ENCODE data around the gene ZSCAN23. TPM values are rescaled to one million over a fixed set of nuclear protein-coding genes. Genes with fewer than 3 reads are reported as not detected.

ZSCAN23 gene
- total and polyA plus RNA-seq, 9 of the 15 experiments (the other 6 are each of a cell fraction or from before 2014, with no cell fraction given), result 0.05 to 0.29 (median 0.21) TPM; not detected in 1

GRCh38 chr6:28393912-28394662 lies 49.2 kb downstream of the ZSCAN23 start (continued):
- no peak for TF ChIP-seq ZNF133 (CRISPR knock-in tag; IDR thresholded peaks at IDR 0.05)
- TF ChIP-seq ATF4 (CRISPR knock-in tag; IDR thresholded peaks at IDR 0.05), result no peak
- TF ChIP-seq MAFG (tag; conservative IDR thresholded peaks at IDR 0.05), result 0 out of 2 replicates have a peak, but pooled peaks have one; percentile 28
- no peak for TF ChIP-seq CHD1 (IDR thresholded peaks at IDR 0.05; ENCODE audit: low read length)

- no peak for ATAC-seq
- TF ChIP-seq ZNF239 (CRISPR knock-in tag; IDR thresholded peaks at IDR 0.05), result peak; percentile 85; the same call in 1 of the 2 replicates
- TF ChIP-seq ZKSCAN8 (CRISPR knock-in tag; IDR thresholded peaks at IDR 0.05), result no peak
- peak; percentile 85 for TF ChIP-seq ZNF75A (CRISPR knock-in tag; IDR thresholded peaks at IDR 0.05)
- TF ChIP-seq ZNF280B (CRISPR knock-in tag; IDR thresholded peaks at IDR 0.05), result peak; percentile 73; the same call in 1 of the 2 replicates
- no peak for TF ChIP-seq STAT5A (IDR thresholded peaks at IDR 0.05; ENCODE audit: borderline replicate concordance, low read length)
- TF ChIP-seq TEAD2 (tag; IDR thresholded peaks at IDR 0.05), result 0 out of 2 replicates have a peak, but pooled peaks have one; percentile 12
- 0 out of 2 replicates have a peak, but pooled peaks have one; percentile 23 for TF ChIP-seq ZFX (CRISPR knock-in tag; IDR thresholded peaks at IDR 0.05)
- H3K36me3 ChIP-seq (ENCODE audit: control insufficient read depth, insufficient read depth, low read length), result peaks cover 96% of the 10 kb centered on the region
- H3K4me1 ChIP-seq (replicated peaks in 1 of 2; ENCODE audit: control insufficient read depth in 2 of 2, insufficient read depth in 2 of 2, low read length in 2 of 2), result peaks cover 0 to 3% of the 10 kb centered on the region in 2 experiments; a peak in 2 of 5 replicates
- no peak overlapping the region for H3K9ac ChIP-seq (ENCODE audit: insufficient read depth in 1 of 2, low read depth in 2 of 2, low read length in 2 of 2)
- H3K27ac ChIP-seq (ENCODE audit: extremely low read depth, low read depth, low read length), result no peak overlapping the region
- H3K27me3 ChIP-seq (ENCODE audit: control insufficient read depth in 2 of 2, insufficient read depth in 2 of 2, low read length in 2 of 2), result no peaks in the 10 kb centered on the region
- ChIA-PET POLR2A (no interaction called here), CTCF (ENCODE audit: low intra/inter-chr PET ratio) (no interaction called here)
- no peaks in the 10 kb centered on the region for H4K20me1 ChIP-seq (replicated peaks; ENCODE audit: control insufficient read depth, insufficient read depth, low read length)
- peaks cover 86% of the 10 kb centered on the region for H3K79me2 ChIP-seq (ENCODE audit: control insufficient read depth, insufficient read depth, low read length)
- no peak overlapping the region for H2AFZ ChIP-seq (ENCODE audit: low read depth, low read length)
- no peaks in the 10 kb centered on the region for H3K9me1 ChIP-seq (ENCODE audit: control insufficient read depth, insufficient read depth, low read length)
- H3K4me2 ChIP-seq (ENCODE audit: insufficient read depth, low read length), result no peak overlapping the region
- FAIRE-seq, result no peak
- H3K4me3 ChIP-seq, result no peak overlapping the region
- 97% methylated on average over 8 of the region's 8 CpGs for WGBS (ENCODE audit: insufficient coverage, low coverage, missing lambda C conversion rate)
- intact Hi-C loops (cut with micrococcal nuclease) (no loop called here), in situ Hi-C loops (cut with MboI) (no loop called here)
- no peak for DNase-seq (ENCODE audit: extremely low read depth in 1 of 4, low spot score in 3 of 4)
- H3K9me3 ChIP-seq (replicated peaks; ENCODE audit: control insufficient read depth, insufficient read depth, low read depth, low read length), result no peaks in the 10 kb centered on the region; the same call in 1 of the 2 replicates
- BruUV-seq (replicated peaks), result TSS peak; percentile 1
Measured at GRCh38 chr6:28390688-28391087, 52.6 kb downstream of the ZSCAN23 start.
